GM12878 (cell line): Measurements from ENCODE around the gene HMGB2. TPM values are rescaled to one million over a fixed set of nuclear protein-coding genes. Genes with fewer than 3 reads are reported as not detected.

Source experiments
- ATAC-seq: fragments of 200-7000 bp; cut with Tn5 transposase; 3 replicates; pipeline ENCODE4 v1.9.1; 2020; ENCODE audit warnings: mild to moderate bottlenecking, moderate library complexity
- BruUV-seq: library from RNA; stranded (reverse); fragments of 400-500 nt; replicated peaks from 2 replicates; lab custom pipeline; 2021; lab: Mats Ljungman, UMichigan
- CTCF ChIA-PET: fragments of 300-600 bp; sonication (Branson Sonifier 250); formaldehyde crosslinking; extraction: SDS; loops from one replicate; lab custom pipeline; 2021; ENCODE audit warnings: inconsistent platforms; lab: Yijun Ruan, JAX
- POLR2A ChIA-PET: fragments of 350-600 bp; formaldehyde crosslinking; extraction: SDS; loops from one replicate; lab custom pipeline; 2021; ENCODE audit warnings: inconsistent platforms; lab: Charles Lee
- RAD21 ChIA-PET: fragments of 300-600 bp; sonication (Branson Sonifier 250); formaldehyde crosslinking; loops from one replicate; lab custom pipeline; 2023; ENCODE audit warnings: antibody characterized with exemption; ENCODE audit not compliant: unreplicated experiment; lab: Charles Lee
- SMC1A ChIA-PET: fragments of 300-600 bp; sonication (Branson Sonifier 250); formaldehyde crosslinking; loops from one replicate; lab custom pipeline; 2023; ENCODE audit not compliant: unreplicated experiment, uncharacterized antibody; lab: Charles Lee
- DNase-seq: peaks from one replicate; pipeline ENCODE4 v3.0.0-alpha.2; 2011; ENCODE audit warnings: low read depth, low spot score
- FAIRE-seq: peaks from 3 replicates; lab custom pipeline; 2011; peaks lifted over from hg19 to GRCh38; lab: Jason Lieb, UNC
- H2AFZ ChIP-seq: 2 replicates; pipeline ENCODE4 v1.6.0; 2011; ENCODE audit warnings: low read depth, low read length, control low read depth; ENCODE audit not compliant: control insufficient read depth
- H3K27ac ChIP-seq: 2 replicates; pipeline ENCODE4 v1.5.1; 2011; ENCODE audit warnings: control low read depth; ENCODE audit not compliant: control insufficient read depth, insufficient read depth
- H3K27me3 ChIP-seq, 2 experiments: replicated peaks in 1 of 2; 2 replicates each; pipeline versions ENCODE4 v1.6.0 to v1.6.1; 2011; ENCODE audit warnings: low read length in 1 of 2; ENCODE audit not compliant: control insufficient read depth in 2 of 2, insufficient read depth in 2 of 2
- H3K36me3 ChIP-seq, 2 experiments: 2 replicates each; pipeline ENCODE4 v1.5.1; 2011; ENCODE audit warnings: low read length in 1 of 2; ENCODE audit not compliant: control insufficient read depth in 2 of 2, insufficient read depth in 2 of 2
- H3K4me1 ChIP-seq: 2 replicates; pipeline ENCODE4 v1.6.1; 2011; ENCODE audit warnings: mild to moderate bottlenecking, low read length, moderate library complexity, mixed read lengths; ENCODE audit not compliant: control insufficient read depth, insufficient read depth
- H3K4me2 ChIP-seq: 2 replicates; pipeline ENCODE4 v1.6.0; 2011; ENCODE audit warnings: control low read depth; ENCODE audit not compliant: control insufficient read depth, insufficient read depth
- H3K4me3 ChIP-seq: fragments of 200-600 bp; sonication (generic); 2 replicates; pipeline ENCODE4 v1.5.1; 2016
- H3K79me2 ChIP-seq: 2 replicates; pipeline ENCODE4 v1.6.0; 2011; ENCODE audit warnings: low read length; ENCODE audit not compliant: control insufficient read depth, insufficient read depth
- H3K9ac ChIP-seq: 2 replicates; pipeline ENCODE4 v1.8.0; 2011; ENCODE audit warnings: low read length, control low read depth, mixed read lengths; ENCODE audit not compliant: control insufficient read depth, insufficient read depth
- H3K9me3 ChIP-seq: replicated peaks from 3 replicates; pipeline ENCODE4 v1.5.1; 2011; ENCODE audit warnings: mild to moderate bottlenecking, low read length; ENCODE audit not compliant: control insufficient read depth, insufficient read depth
- H4K20me1 ChIP-seq: 2 replicates; pipeline ENCODE4 v1.6.0; 2011; ENCODE audit not compliant: control insufficient read depth, insufficient read depth
- ASH2L ChIP-seq: fragments of 300-600, 200-600 bp; sonication (generic); IDR thresholded peaks from 2 replicates; pipeline ENCODE4 v1.6.1; 2017; ENCODE audit warnings: low read depth, mild to moderate bottlenecking, borderline replicate concordance
- DPF2 ChIP-seq: fragments of 450-650 bp; IDR thresholded peaks from 2 replicates; pipeline ENCODE4 v1.6.1; 2017; ENCODE audit warnings: mild to moderate bottlenecking
- EGR1 ChIP-seq, 2 experiments: IDR thresholded peaks; 1 replicate in 1 of 2; 2 replicates in 1 of 2; pipeline ENCODE4 v1.6.1; 2011 to 2012; ENCODE audit warnings: low read depth in 2 of 2, low read length in 2 of 2, borderline replicate concordance in 1 of 2, mild to moderate bottlenecking in 1 of 2, moderate library complexity in 1 of 2
- HDGF ChIP-seq: fragments of 450-650 bp; IDR thresholded peaks from 2 replicates; pipeline ENCODE4 v1.6.1; 2016; ENCODE audit warnings: antibody characterized with exemption
- HSF1 ChIP-seq: fragments of 150-350 bp; IDR thresholded peaks from 2 replicates; pipeline ENCODE4 v1.6.1; 2014; ENCODE audit warnings: mild to moderate bottlenecking, low read depth, low read length
- IRF5 ChIP-seq: fragments of 450-650 bp; IDR thresholded peaks from 2 replicates; pipeline ENCODE4 v1.6.1; 2017; ENCODE audit warnings: borderline replicate concordance
- LARP7 ChIP-seq: fragments of 450-650 bp; IDR thresholded peaks from 2 replicates; pipeline ENCODE4 v1.6.1; 2017; ENCODE audit warnings: mild to moderate bottlenecking
- MEF2A ChIP-seq: IDR thresholded peaks from 2 replicates; pipeline ENCODE4 v1.6.1; 2011; ENCODE audit warnings: low read depth, mild to moderate bottlenecking, low read length, moderate library complexity; ENCODE audit not compliant: insufficient read depth
- NFIC ChIP-seq: IDR thresholded peaks from 2 replicates; pipeline ENCODE4 v1.6.1; 2012; ENCODE audit warnings: low read depth, mild to moderate bottlenecking, inconsistent platforms, low read length, moderate library complexity
- SIN3A ChIP-seq: IDR thresholded peaks from 2 replicates; pipeline ENCODE4 v1.6.1; 2012; ENCODE audit warnings: low read depth, low read length, improper control_type of control experiment
- STAT1 ChIP-seq: fragments of 450-650 bp; conservative IDR thresholded peaks from 2 replicates; pipeline ENCODE4 v1.6.1; 2014; ENCODE audit warnings: antibody characterized with exemption, mild to moderate bottlenecking
- SUPT20H ChIP-seq: IDR thresholded peaks from 2 replicates; pipeline ENCODE4 v1.6.1; 2011; ENCODE audit warnings: low read depth, mild to moderate bottlenecking, low read length, moderate library complexity, borderline replicate concordance; ENCODE audit not compliant: control insufficient read depth
- TCF7 ChIP-seq: IDR thresholded peaks from 2 replicates; pipeline ENCODE4 v1.6.1; 2014; ENCODE audit warnings: antibody characterized with exemption, borderline replicate concordance
- ZNF274 ChIP-seq: IDR thresholded peaks from one replicate; pipeline ENCODE4 v1.8.0; 2011; ENCODE audit not compliant: insufficient read length, insufficient read depth
- ZNF384 ChIP-seq: IDR thresholded peaks from 2 replicates; pipeline ENCODE4 v1.6.1; 2012; ENCODE audit warnings: low read depth, mild to moderate bottlenecking, low read length, improper control_type of control experiment, borderline replicate concordance
- WGBS: methylation state at CpG from one replicate; pipeline ENCODE4 v1.1.6; 2016; ENCODE audit warnings: low lambda C conversion rate; ENCODE audit not compliant: insufficient replicate concordance, insufficient coverage; ENCODE audit errors: missing lambda C conversion rate; 5-methylcytosine and 5-hydroxymethylcytosine counted together
- in situ Hi-C: fragments of 300-500 bp; cut with MboI; formaldehyde crosslinking; loops from 9 replicates; pipeline ENCODE4 v1.14.3; 2018; ENCODE audit warnings: mixed read lengths
- intact Hi-C: fragments of 100-400 bp; cut with micrococcal nuclease; formaldehyde crosslinking; loops from one replicate; pipeline ENCODE4 v1.14.2; 2022; ENCODE audit not compliant: unreplicated experiment
- polyA plus RNA-seq, 11 experiments: library from polyadenylated mRNA; depleted of rRNA in 4 of 11; unstranded in 6 of 11; stranded (reverse) in 5 of 11; fragments of >200 nt; fragmentation: Nextera tagmentation in 4 of 11; fragmentation: Illumina TruSeq in 1 of 11; extraction: Ambion mirVana in 4 of 11; extraction: Trizol in 1 of 11; gene quantifications; 1 replicate in 1 of 11; 2 replicates in 10 of 11; pipeline versions ENCODE4 v1.2.1 to v1.2.3, GENCODE V29; 2011 to 2016; ENCODE audit warnings: inconsistent platforms in 2 of 11, missing spikeins in 2 of 11, low read depth in 1 of 11
- total RNA-seq, 4 experiments: library from RNA; depleted of rRNA in 3 of 4; stranded (reverse); fragments of >200 nt in 3 of 4; fragmentation: Illumina TruSeq in 1 of 4; extraction: Trizol in 1 of 4; gene quantifications; 2 replicates each; pipeline versions ENCODE4 v1.2.1 to v1.2.3, GENCODE V29; 2013 to 2021
- TF ChIP-seq, protein P1 (sequence below): fragments of 450-650 bp; IDR thresholded peaks from 2 replicates; pipeline ENCODE4 v1.6.1; 2017; ENCODE audit warnings: low read depth, mild to moderate bottlenecking, moderate library complexity
- TF ChIP-seq, protein P2 (sequence below): fragments of 450-650 bp; IDR thresholded peaks from 2 replicates; pipeline ENCODE4 v1.6.1; 2017; ENCODE audit warnings: mild to moderate bottlenecking
- TF ChIP-seq, protein P3 (sequence below): fragments of 450-650 bp; IDR thresholded peaks from 2 replicates; pipeline ENCODE4 v1.6.1; 2014; ENCODE audit warnings: mild to moderate bottlenecking

HMGB2 gene
- total and polyA plus RNA-seq, 10 of the 15 experiments (the other 5 are each of a cell fraction or from before 2014, with no cell fraction given), result 260 to 961 (median 668) TPM

DNA sequence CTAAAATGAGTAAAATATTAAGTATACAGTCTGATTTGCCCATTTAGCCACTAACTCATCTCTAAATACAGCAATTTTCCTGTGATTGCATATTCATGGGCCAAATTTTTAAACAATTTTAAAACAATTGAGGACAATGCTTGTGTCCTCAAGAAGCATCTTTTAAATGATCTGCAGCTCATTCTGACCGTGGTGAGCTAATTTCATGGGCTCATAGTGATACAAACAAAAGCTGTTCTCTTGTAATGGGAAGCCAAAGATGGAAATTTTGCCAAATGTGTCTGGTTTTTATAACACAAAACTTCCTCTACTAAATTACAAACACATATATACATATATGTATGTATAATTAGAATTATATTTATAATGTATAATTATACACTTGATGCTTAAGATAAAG lies 39.7 kb downstream of the HMGB2 start:
- POLR2A ChIA-PET, result no interaction called here
- Histone ChIP-seq H3K27me3 (no peaks in the 10 kb centered on the region), H3K79me2 (no peaks in the 10 kb centered on the region), H3K4me1 (no peaks in the 10 kb centered on the region; the same call in 1 of the 2 replicates), H3K9ac (no peak overlapping the region), H3K4me2 (no peak overlapping the region), H2AFZ (no peak overlapping the region), H3K4me3 (no peak overlapping the region), H4K20me1 (no peaks in the 10 kb centered on the region), H3K9me3 (no peaks in the 10 kb centered on the region), H3K27ac (no peak overlapping the region), H3K36me3 (no peaks in the 10 kb centered on the region; a peak in 1 of 4 replicates)
- in situ Hi-C loops (no loop called here), intact Hi-C loops (no loop called here)
- BruUV-seq, result no TSS peak
- DNase-seq (no peak), ATAC-seq (no peak), FAIRE-seq (no peak)
- WGBS, result 100% methylated on average over 1 of the region's 1 CpG
- SMC1A ChIA-PET, result interaction anchor here (0.8 to 2.6 kb wide), 2 partner anchors 12 to 18 kb away, joined by 3 to 8 read pairs; no protein-coding TSS in a partner anchor
- RAD21 ChIA-PET, result no interaction called here
- CTCF ChIA-PET, result interaction anchor here (1.8 to 1.9 kb wide), 2 partner anchors 15 to 281 kb away, joined by 5 to 6 read pairs; no protein-coding TSS in a partner anchor
- no peak for TF ChIP-seq ZNF274
- no peak for TF ChIP-seq DPF2
- no peak for TF ChIP-seq IRF5
- no peak for TF ChIP-seq TCF7
- TF ChIP-seq EGR1 (IDR thresholded peaks at IDR 0.05; ENCODE audit: borderline replicate concordance in 1 of 2, low read depth in 2 of 2, low read length in 2 of 2), result no peak
- no peak for TF ChIP-seq LARP7
- TF ChIP-seq, protein P1, sequence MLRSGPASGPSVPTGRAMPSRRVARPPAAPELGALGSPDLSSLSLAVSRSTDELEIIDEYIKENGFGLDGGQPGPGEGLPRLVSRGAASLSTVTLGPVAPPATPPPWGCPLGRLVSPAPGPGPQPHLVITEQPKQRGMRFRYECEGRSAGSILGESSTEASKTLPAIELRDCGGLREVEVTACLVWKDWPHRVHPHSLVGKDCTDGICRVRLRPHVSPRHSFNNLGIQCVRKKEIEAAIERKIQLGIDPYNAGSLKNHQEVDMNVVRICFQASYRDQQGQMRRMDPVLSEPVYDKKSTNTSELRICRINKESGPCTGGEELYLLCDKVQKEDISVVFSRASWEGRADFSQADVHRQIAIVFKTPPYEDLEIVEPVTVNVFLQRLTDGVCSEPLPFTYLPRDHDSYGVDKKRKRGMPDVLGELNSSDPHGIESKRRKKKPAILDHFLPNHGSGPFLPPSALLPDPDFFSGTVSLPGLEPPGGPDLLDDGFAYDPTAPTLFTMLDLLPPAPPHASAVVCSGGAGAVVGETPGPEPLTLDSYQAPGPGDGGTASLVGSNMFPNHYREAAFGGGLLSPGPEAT, result no peak
- no peak for TF ChIP-seq MEF2A
- TF ChIP-seq ASH2L, result no peak
- TF ChIP-seq, protein P2, sequence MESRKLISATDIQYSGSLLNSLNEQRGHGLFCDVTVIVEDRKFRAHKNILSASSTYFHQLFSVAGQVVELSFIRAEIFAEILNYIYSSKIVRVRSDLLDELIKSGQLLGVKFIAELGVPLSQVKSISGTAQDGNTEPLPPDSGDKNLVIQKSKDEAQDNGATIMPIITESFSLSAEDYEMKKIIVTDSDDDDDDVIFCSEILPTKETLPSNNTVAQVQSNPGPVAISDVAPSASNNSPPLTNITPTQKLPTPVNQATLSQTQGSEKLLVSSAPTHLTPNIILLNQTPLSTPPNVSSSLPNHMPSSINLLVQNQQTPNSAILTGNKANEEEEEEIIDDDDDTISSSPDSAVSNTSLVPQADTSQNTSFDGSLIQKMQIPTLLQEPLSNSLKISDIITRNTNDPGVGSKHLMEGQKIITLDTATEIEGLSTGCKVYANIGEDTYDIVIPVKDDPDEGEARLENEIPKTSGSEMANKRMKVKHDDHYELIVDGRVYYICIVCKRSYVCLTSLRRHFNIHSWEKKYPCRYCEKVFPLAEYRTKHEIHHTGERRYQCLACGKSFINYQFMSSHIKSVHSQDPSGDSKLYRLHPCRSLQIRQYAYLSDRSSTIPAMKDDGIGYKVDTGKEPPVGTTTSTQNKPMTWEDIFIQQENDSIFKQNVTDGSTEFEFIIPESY, result no peak
- no peak for TF ChIP-seq STAT1
- TF ChIP-seq SIN3A, result no peak
- TF ChIP-seq ZNF384, result no peak
- TF ChIP-seq, protein P3, sequence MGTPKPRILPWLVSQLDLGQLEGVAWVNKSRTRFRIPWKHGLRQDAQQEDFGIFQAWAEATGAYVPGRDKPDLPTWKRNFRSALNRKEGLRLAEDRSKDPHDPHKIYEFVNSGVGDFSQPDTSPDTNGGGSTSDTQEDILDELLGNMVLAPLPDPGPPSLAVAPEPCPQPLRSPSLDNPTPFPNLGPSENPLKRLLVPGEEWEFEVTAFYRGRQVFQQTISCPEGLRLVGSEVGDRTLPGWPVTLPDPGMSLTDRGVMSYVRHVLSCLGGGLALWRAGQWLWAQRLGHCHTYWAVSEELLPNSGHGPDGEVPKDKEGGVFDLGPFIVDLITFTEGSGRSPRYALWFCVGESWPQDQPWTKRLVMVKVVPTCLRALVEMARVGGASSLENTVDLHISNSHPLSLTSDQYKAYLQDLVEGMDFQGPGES, result no peak
- TF ChIP-seq HDGF, result no peak
- no peak for TF ChIP-seq HSF1
- no peak for TF ChIP-seq SUPT20H
- no peak for TF ChIP-seq NFIC
